ENCODE data around the gene COL6A5.
"Not testable (repeated sequence)": the region's sequence is repeated elsewhere in the genome, so short reads cannot be mapped to it uniquely, and the experiment has no call there.

The COL6A5 gene

GRCh38 chr3:130448155-130448554, 102.7 kb downstream of the COL6A5 start:
- DNase-seq: not testable (repeated sequence)

GRCh38 chr3:130456540-130456939, 111.1 kb downstream of the COL6A5 start:
- DNase-seq: no peak

- DNase-seq: no peak
Measured at GRCh38 chr3:130457671-130458070, 112.2 kb downstream of the COL6A5 start.

- no peak for DNase-seq
Measured at GRCh38 chr3:130459944-130460343, 114.5 kb downstream of the COL6A5 start.

- DNase-seq: no peak
Measured at GRCh38 chr3:130462089-130462488, 116.6 kb downstream of the COL6A5 start.

- peak; percentile 66 to 80 for DNase-seq
Measured at GRCh38 chr3:130463221-130463620, 117.7 kb downstream of the COL6A5 start.

GRCh38 chr3:130465521-130465920, 120.0 kb downstream of the COL6A5 start:
- DNase-seq: no peak

- DNase-seq: no peak
Measured at GRCh38 chr3:130468311-130468710, 122.8 kb downstream of the COL6A5 start.

- no peak for DNase-seq
Measured at GRCh38 chr3:130470126-130470525, 124.7 kb downstream of the COL6A5 start.

GRCh38 chr3:130473416-130473815, 127.9 kb downstream of the COL6A5 start:
- DNase-seq: no peak

GRCh38 chr3:130480736-130481135, 135.3 kb downstream of the COL6A5 start:
- DNase-seq: peak; percentile 41 to 66

- no peak for DNase-seq
Measured at GRCh38 chr3:130488288-130488687, 142.8 kb downstream of the COL6A5 start.

GRCh38 chr3:130488769-130489450, 143.4 kb downstream of the COL6A5 start:
- DNase-seq: no peak

- no peak for DNase-seq
Measured at GRCh38 chr3:130490241-130490640, 144.8 kb downstream of the COL6A5 start.

- no peak for DNase-seq
Measured at GRCh38 chr3:130491431-130491830, 146.0 kb downstream of the COL6A5 start.

GRCh38 chr3:130504701-130505100, 159.2 kb downstream of the COL6A5 start:
- no peak for DNase-seq

GRCh38 chr3:130506031-130506430, 160.6 kb downstream of the COL6A5 start:
- no peak for DNase-seq

GRCh38 chr3:130507746-130508145, 162.3 kb downstream of the COL6A5 start:
- no peak for DNase-seq

GRCh38 chr3:130509008-130509407, 163.5 kb downstream of the COL6A5 start:
- peak in 1 of 2 experiments; percentile 26 for DNase-seq

- DNase-seq: no peak
Measured at GRCh38 chr3:130514681-130515080, 169.2 kb downstream of the COL6A5 start.

GRCh38 chr3:130515755-130516154, 170.3 kb downstream of the COL6A5 start:
- no peak for DNase-seq

GRCh38 chr3:130516645-130517512, 171.4 kb downstream of the COL6A5 start, which contains the start of gene COL6A6:
Gene COL6A6 (plus strand): TSS chr3:130517177. CDS start chr3:130560365, 43,188 bp downstream.
- peak in 1 of 2 experiments; percentile 17 for DNase-seq

- DNase-seq: peak in 1 of 2 experiments; percentile 14
Measured at GRCh38 chr3:130517602-130518001, 172.1 kb downstream of the COL6A5 start.

- no peak for DNase-seq
Measured at GRCh38 chr3:130519754-130520153, 174.3 kb downstream of the COL6A5 start.
